ENCODE results near the gene LELP1.

GRCh38 chr1:153217744-153218416, 14.7 kb downstream of the LELP1 start:
- TF ChIP-seq CTCF (conservative IDR thresholded peaks at IDR 0.05; ENCODE audit: low read length), result no peak
- no peak for TF ChIP-seq EZH2phosphoT487 (IDR thresholded peaks at IDR 0.05; ENCODE audit: borderline replicate concordance)

All from Loucy (cell line).